ENCODE measurements around the gene CACFD1. TPM values are rescaled to one million over a fixed set of nuclear protein-coding genes. Genes with fewer than 3 reads are reported as not detected.

CACFD1 gene
- polyA plus RNA-seq, 3 donors = 5.0 to 6.7 (median 5.1) TPM

DNA sequence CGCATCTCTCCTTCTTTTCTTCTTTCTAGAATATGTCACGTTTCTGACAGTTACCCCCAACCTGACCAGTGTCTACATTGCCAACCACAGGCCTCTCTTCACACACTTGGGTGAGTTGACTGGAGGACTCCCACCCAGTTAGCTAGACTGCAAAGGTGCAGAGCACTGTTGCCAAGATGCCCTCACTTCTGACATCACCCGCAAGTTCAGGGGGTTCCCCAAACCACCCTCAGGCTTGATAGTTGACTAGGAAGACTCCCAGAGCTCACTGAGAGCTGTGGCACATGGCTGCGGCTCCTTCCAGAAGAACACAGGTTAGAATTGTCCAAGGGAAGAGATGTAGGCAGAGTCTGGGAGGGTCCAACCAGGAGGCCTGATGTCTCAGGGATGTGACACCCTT lies 20.4 kb upstream of the CACFD1 start:
- DNase-seq = no peak
- WGBS (ENCODE audit: insufficient coverage) = 100% methylated on average over 3 of the region's 4 CpGs
- TF ChIP-seq, protein P1, sequence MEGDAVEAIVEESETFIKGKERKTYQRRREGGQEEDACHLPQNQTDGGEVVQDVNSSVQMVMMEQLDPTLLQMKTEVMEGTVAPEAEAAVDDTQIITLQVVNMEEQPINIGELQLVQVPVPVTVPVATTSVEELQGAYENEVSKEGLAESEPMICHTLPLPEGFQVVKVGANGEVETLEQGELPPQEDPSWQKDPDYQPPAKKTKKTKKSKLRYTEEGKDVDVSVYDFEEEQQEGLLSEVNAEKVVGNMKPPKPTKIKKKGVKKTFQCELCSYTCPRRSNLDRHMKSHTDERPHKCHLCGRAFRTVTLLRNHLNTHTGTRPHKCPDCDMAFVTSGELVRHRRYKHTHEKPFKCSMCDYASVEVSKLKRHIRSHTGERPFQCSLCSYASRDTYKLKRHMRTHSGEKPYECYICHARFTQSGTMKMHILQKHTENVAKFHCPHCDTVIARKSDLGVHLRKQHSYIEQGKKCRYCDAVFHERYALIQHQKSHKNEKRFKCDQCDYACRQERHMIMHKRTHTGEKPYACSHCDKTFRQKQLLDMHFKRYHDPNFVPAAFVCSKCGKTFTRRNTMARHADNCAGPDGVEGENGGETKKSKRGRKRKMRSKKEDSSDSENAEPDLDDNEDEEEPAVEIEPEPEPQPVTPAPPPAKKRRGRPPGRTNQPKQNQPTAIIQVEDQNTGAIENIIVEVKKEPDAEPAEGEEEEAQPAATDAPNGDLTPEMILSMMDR (IDR thresholded peaks at IDR 0.05) = no peak
- no peak overlapping the region for H2AFZ ChIP-seq (ENCODE audit: insufficient read depth, low read depth, low read length, poor library complexity, severe bottlenecking)
- intact Hi-C loops (cut with micrococcal nuclease) = no loop called here
- H3K79me2 ChIP-seq (ENCODE audit: insufficient read depth, low read length) = no peaks in the 10 kb centered on the region
- H3K9me3 Mint-ChIP-seq = peaks cover 0 to 2% (median 0%) of the 10 kb centered on the region in 7 donors
- no peak overlapping the region for H3K9ac ChIP-seq (ENCODE audit: insufficient read depth, low read length, poor library complexity, severe bottlenecking)
- H3K27ac ChIP-seq (ENCODE audit: low read depth in 1 of 2, low read length in 2 of 2) = no peak overlapping the region
- no peak overlapping the region for H3K4me3 ChIP-seq (replicated peaks in 1 of 3; ENCODE audit: low read depth in 2 of 3, low read length in 3 of 3)
- no peaks in the 10 kb centered on the region for H4K20me1 ChIP-seq (ENCODE audit: insufficient read depth, low read length)
- H3K9me3 ChIP-seq (replicated peaks in 1 of 2; ENCODE audit: control insufficient read depth in 1 of 2, insufficient read depth in 1 of 2, low read length in 2 of 2) = no peaks in the 10 kb centered on the region
- H3K4me2 ChIP-seq (replicated peaks; ENCODE audit: extremely low read depth, low read length, poor library complexity, severe bottlenecking) = no peak overlapping the region
- H3K36me3 Mint-ChIP-seq = no peaks in the 10 kb centered on the region
- no peaks in the 10 kb centered on the region for H3K36me3 ChIP-seq (replicated peaks in 1 of 2; ENCODE audit: control insufficient read depth in 1 of 2, insufficient read depth in 2 of 2, low read length in 2 of 2)
- peak overlapping the region in 1 of 7 donors; percentile 8 for H3K27ac Mint-ChIP-seq
- H3K4me1 Mint-ChIP-seq = no peaks in the 10 kb centered on the region
- H3K27me3 ChIP-seq (ENCODE audit: control insufficient read depth in 2 of 2, insufficient read depth in 2 of 2, low read length in 2 of 2) = no peaks in the 10 kb centered on the region
- H3K27me3 Mint-ChIP-seq (ENCODE audit: low read depth in 3 of 3) = peaks cover 0 to 9% (median 3%) of the 10 kb centered on the region in 3 donors
- no peak overlapping the region for H3K4me3 Mint-ChIP-seq
- H3K4me1 ChIP-seq (ENCODE audit: control insufficient read depth in 1 of 2, insufficient read depth in 2 of 2, low read length in 2 of 2) = no peaks in the 10 kb centered on the region

- no peak overlapping the region for H3K4me3 Mint-ChIP-seq
- Histone ChIP-seq H3K27me3 (ENCODE audit: control insufficient read depth in 2 of 2, insufficient read depth in 2 of 2, low read length in 2 of 2) (no peaks in the 10 kb centered on the region), H3K27ac (ENCODE audit: low read depth in 1 of 2, low read length in 2 of 2) (no peak overlapping the region), H3K4me3 (replicated peaks in 1 of 3; ENCODE audit: low read depth in 2 of 3, low read length in 3 of 3) (no peak overlapping the region), H3K4me2 (replicated peaks; ENCODE audit: extremely low read depth, low read length, poor library complexity, severe bottlenecking) (no peak overlapping the region), H3K4me1 (ENCODE audit: control insufficient read depth in 1 of 2, insufficient read depth in 2 of 2, low read length in 2 of 2) (no peaks in the 10 kb centered on the region), H4K20me1 (ENCODE audit: insufficient read depth, low read length) (no peaks in the 10 kb centered on the region), H3K36me3 (replicated peaks in 1 of 2; ENCODE audit: control insufficient read depth in 1 of 2, insufficient read depth in 2 of 2, low read length in 2 of 2) (no peaks in the 10 kb centered on the region), H2AFZ (ENCODE audit: insufficient read depth, low read depth, low read length, poor library complexity, severe bottlenecking) (no peak overlapping the region), H3K79me2 (ENCODE audit: insufficient read depth, low read length) (no peaks in the 10 kb centered on the region), H3K9me3 (replicated peaks in 1 of 2; ENCODE audit: control insufficient read depth in 1 of 2, insufficient read depth in 1 of 2, low read length in 2 of 2) (no peaks in the 10 kb centered on the region), H3K9ac (ENCODE audit: insufficient read depth, low read length, poor library complexity, severe bottlenecking) (no peak overlapping the region)
- no peaks in the 10 kb centered on the region for H3K36me3 Mint-ChIP-seq
- H3K4me1 Mint-ChIP-seq = no peaks in the 10 kb centered on the region
- intact Hi-C loops (cut with micrococcal nuclease) = no loop called here
- 94% methylated on average over 9 of the region's 12 CpGs for WGBS (ENCODE audit: insufficient coverage)
- TF ChIP-seq, protein P1 (IDR thresholded peaks at IDR 0.05) = no peak
- peaks cover 0 to 9% (median 3%) of the 10 kb centered on the region in 3 donors for H3K27me3 Mint-ChIP-seq (ENCODE audit: low read depth in 3 of 3)
- H3K9me3 Mint-ChIP-seq = peaks cover 0 to 2% (median 0%) of the 10 kb centered on the region in 7 donors
- DNase-seq = no peak
- no peak overlapping the region for H3K27ac Mint-ChIP-seq
Observed at GRCh38 chr9:133440874-133441273, 18.9 kb upstream of the CACFD1 start.
